ENCODE results near the gene AFTPH. TPM values are rescaled to one million over a fixed set of nuclear protein-coding genes. Genes with fewer than 3 reads are reported as not detected.

Gene AFTPH
- total and polyA plus RNA-seq, 12 donors: 7.9 to 22.3 (median 11.0) TPM

- Histone ChIP-seq H3K4me3 (no peak overlapping the region), H3K27ac (peak overlapping the region in 2 of 10 donors; percentile 16 to 28), H3K4me1 (peaks cover 0 to 87% (median 59%) of the 10 kb centered on the region in 9 donors), H3K36me3 (peaks cover 0 to 14% (median 12%) of the 10 kb centered on the region in 9 donors), H3K9me3 (no peaks in the 10 kb centered on the region), H3K27me3 (no peaks in the 10 kb centered on the region)
- ATAC-seq (no peak), DNase-seq (no peak)
- no peak for TF ChIP-seq CTCF (IDR thresholded peaks at IDR 0.05)
- intact Hi-C loops (cut with DNase I): loop anchor here in 5 of 10 donors (5.0 to 10.0 kb wide), 3 partner anchors 33 to 194 kb away; partner anchors contain the start of gene AFTPH (in 2 of the 5)
- 68 to 69% methylated on average over 12 of the region's 12 CpGs for WGBS, 2 donors
Observed at GRCh38 chr2:64640153-64641044, 116.3 kb downstream of the AFTPH start.

GRCh38 chr2:64641599-64641998 lies 117.5 kb downstream of the AFTPH start:
- H3K36me3 ChIP-seq: peaks cover 0 to 2% (median 0%) of the 10 kb centered on the region in 9 donors
- ATAC-seq (no peak), DNase-seq (no peak)
- H3K27ac ChIP-seq: peak overlapping the region in 1 of 10 donors; percentile 5
- TF ChIP-seq CTCF (IDR thresholded peaks at IDR 0.05): no peak
- no peaks in the 10 kb centered on the region for H3K27me3 ChIP-seq
- H3K4me1 ChIP-seq: peaks cover 0 to 93% (median 71%) of the 10 kb centered on the region in 9 donors
- intact Hi-C loops (cut with DNase I): loop anchor here in 5 of 10 donors (5.0 to 10.0 kb wide), 3 partner anchors 34 to 193 kb away; partner anchors contain the start of gene AFTPH (in 2 of the 5)
- no peaks in the 10 kb centered on the region for H3K9me3 ChIP-seq
- no peak overlapping the region for H3K4me3 ChIP-seq
- 77 to 85% methylated on average over 10 of the region's 10 CpGs for WGBS, 2 donors

Small RNA genes within 50 kb of the gene (microRNA-seq; reads per million reads assigned to microRNA genes)
- 0 reads per million in 2 donors for gene MIR4434

Other genes starting within 250 kb of the AFTPH start
- gene LGALSL, start 70.2 kb upstream of the AFTPH start, total RNA-seq: 10 to 100 TPM in 7 of 10 donors, 1 to 10 TPM in 3; 5.3 to 24.8 (median 12.3) TPM
- 1 to 10 TPM; 5.8 to 9.4 TPM for gene LGALSL, start 70.2 kb upstream of the AFTPH start, polyA plus RNA-seq
- 10 to 100 TPM; 11.3 to 20.9 (median 16.6) TPM for gene SERTAD2, start 129.6 kb downstream of the AFTPH start, total RNA-seq
- gene SERTAD2, start 129.6 kb downstream of the AFTPH start, polyA plus RNA-seq: 1 to 10 TPM; 5.6 to 6.3 TPM

Measured in heart right ventricle (tissue), 16 donors.